Loucy (cell line): ENCODE results near the gene CD180.

Source experiments
- EZH2phosphoT487 ChIP-seq: fragments of 200-600 bp; IDR thresholded peaks from 2 replicates; pipeline ENCODE4 v1.6.1; 2018; ENCODE audit warnings: antibody characterized with exemption, mild to moderate bottlenecking, moderate library complexity, borderline replicate concordance
- TF ChIP-seq, protein P1 (sequence below): fragments of 200-600 bp; sonication (generic); conservative IDR thresholded peaks from 2 replicates; pipeline ENCODE4 v1.5.1; 2014; ENCODE audit warnings: mild to moderate bottlenecking, antibody characterized with exemption, low read length

DNA sequence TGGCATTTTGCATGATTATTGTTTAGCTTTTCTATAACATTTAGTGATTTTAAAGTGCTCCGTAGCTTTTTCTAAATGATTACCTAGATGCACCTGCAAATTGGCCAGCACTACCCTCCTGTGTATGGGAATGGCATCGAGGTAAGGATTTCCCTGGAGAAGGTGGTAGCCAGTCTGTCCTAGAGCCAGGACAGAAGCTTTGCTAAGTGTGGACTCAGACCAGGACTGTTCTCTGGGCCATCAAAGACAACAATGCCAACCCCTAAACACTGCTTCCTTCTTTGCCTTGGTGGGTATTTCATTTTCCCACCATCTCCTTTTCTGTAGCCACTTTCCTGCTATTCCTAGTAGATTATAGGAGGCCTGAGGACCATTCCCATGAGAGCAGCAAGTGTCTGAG is 53.0 kb downstream of the CD180 start:
- TF ChIP-seq EZH2phosphoT487 = no peak
- TF ChIP-seq, protein P1, sequence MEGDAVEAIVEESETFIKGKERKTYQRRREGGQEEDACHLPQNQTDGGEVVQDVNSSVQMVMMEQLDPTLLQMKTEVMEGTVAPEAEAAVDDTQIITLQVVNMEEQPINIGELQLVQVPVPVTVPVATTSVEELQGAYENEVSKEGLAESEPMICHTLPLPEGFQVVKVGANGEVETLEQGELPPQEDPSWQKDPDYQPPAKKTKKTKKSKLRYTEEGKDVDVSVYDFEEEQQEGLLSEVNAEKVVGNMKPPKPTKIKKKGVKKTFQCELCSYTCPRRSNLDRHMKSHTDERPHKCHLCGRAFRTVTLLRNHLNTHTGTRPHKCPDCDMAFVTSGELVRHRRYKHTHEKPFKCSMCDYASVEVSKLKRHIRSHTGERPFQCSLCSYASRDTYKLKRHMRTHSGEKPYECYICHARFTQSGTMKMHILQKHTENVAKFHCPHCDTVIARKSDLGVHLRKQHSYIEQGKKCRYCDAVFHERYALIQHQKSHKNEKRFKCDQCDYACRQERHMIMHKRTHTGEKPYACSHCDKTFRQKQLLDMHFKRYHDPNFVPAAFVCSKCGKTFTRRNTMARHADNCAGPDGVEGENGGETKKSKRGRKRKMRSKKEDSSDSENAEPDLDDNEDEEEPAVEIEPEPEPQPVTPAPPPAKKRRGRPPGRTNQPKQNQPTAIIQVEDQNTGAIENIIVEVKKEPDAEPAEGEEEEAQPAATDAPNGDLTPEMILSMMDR = no peak
